ENCODE results near the gene B4GALT6. TPM values are rescaled to one million over a fixed set of nuclear protein-coding genes. Genes with fewer than 3 reads are reported as not detected.
A peak's percentile ranks its signal among the peaks of the same experiment; 100 is the strongest.

B4GALT6 gene
- total and polyA plus RNA-seq, 3 donors from 2014 or later, result 12.1 to 19.5 (median 14.9) TPM

GRCh38 chr18:31685097-31686082 is 1.0 kb upstream of the B4GALT6 start:
- TF ChIP-seq POLR2A (IDR thresholded peaks at IDR 0.05), result no peak
- TF ChIP-seq CTCF (IDR thresholded peaks at IDR 0.05), result peak in 2 of 3 experiments; percentile 4 to 28
- Histone ChIP-seq H3K27me3 (no peaks in the 10 kb centered on the region), H3K27ac (peak overlapping the region; percentile 80 to 84), H3K36me3 (ENCODE audit: low read depth, missing control alignments) (no peaks in the 10 kb centered on the region), H3K9me3 (no peaks in the 10 kb centered on the region), H3K4me3 (peak overlapping the region; percentile 66 to 67), H3K4me1 (no peaks in the 10 kb centered on the region)
- intact Hi-C loops (cut with DNase I; ENCODE audit: low total_unique reads), result no loop called here
- peak; percentile 85 for DNase-seq
- whole genome bisulfite sequencing, 2 donors, result 2% methylated on average over 51 to 73 of the region's 115 CpGs

GRCh38 chr18:31683968-31684278 is 458 bp downstream of the B4GALT6 start:
- Histone ChIP-seq H3K4me1 (no peaks in the 10 kb centered on the region), H3K4me3 (peak overlapping the region; percentile 66 to 70), H3K36me3 (ENCODE audit: low read depth, missing control alignments) (no peaks in the 10 kb centered on the region), H3K27ac (peak overlapping the region; percentile 58 to 84), H3K27me3 (no peaks in the 10 kb centered on the region), H3K9me3 (no peaks in the 10 kb centered on the region)
- intact Hi-C loops (cut with DNase I; ENCODE audit: low total_unique reads), result no loop called here
- no peak for TF ChIP-seq CTCF (IDR thresholded peaks at IDR 0.05)
- TF ChIP-seq POLR2A (IDR thresholded peaks at IDR 0.05), result no peak
- no peak for DNase-seq
- WGBS, 2 donors, result 9 to 17% methylated on average over 9 of the region's 9 CpGs

- no peaks in the 10 kb centered on the region for H3K4me1 ChIP-seq
These were observed 1.3 kb downstream of the B4GALT6 start for GRCh38 chr18:31683106-31683505.

GRCh38 chr18:31680831-31681568 is 3.4 kb downstream of the B4GALT6 start:
- TF ChIP-seq POLR2A (IDR thresholded peaks at IDR 0.05) (no peak), CTCF (IDR thresholded peaks at IDR 0.05) (peak in 1 of 3 experiments; percentile 15)
- Histone ChIP-seq H3K4me1 (no peaks in the 10 kb centered on the region), H3K27me3 (no peaks in the 10 kb centered on the region), H3K9me3 (no peaks in the 10 kb centered on the region), H3K27ac (no peak overlapping the region), H3K36me3 (ENCODE audit: low read depth, missing control alignments) (no peaks in the 10 kb centered on the region), H3K4me3 (no peak overlapping the region)
- intact Hi-C loops (cut with DNase I; ENCODE audit: low total_unique reads), result no loop called here
- DNase-seq, result no peak
- 88 to 96% methylated on average over 2 of the region's 2 CpGs for WGBS, 2 donors

More at GRCh38 chr18:31683106-31683505, 1.3 kb downstream of the B4GALT6 start:
- Histone ChIP-seq H3K27me3 (no peaks in the 10 kb centered on the region), H3K36me3 (ENCODE audit: low read depth, missing control alignments) (no peaks in the 10 kb centered on the region), H3K4me3 (peak overlapping the region in 1 of 2 donors; percentile 66), H3K27ac (no peak overlapping the region), H3K9me3 (no peaks in the 10 kb centered on the region)
- 59 to 69% methylated on average over 5 of the region's 5 CpGs for WGBS, 2 donors
- intact Hi-C loops (cut with DNase I; ENCODE audit: low total_unique reads), result no loop called here
- no peak for DNase-seq
- no peak for TF ChIP-seq CTCF (IDR thresholded peaks at IDR 0.05)
- no peak for TF ChIP-seq POLR2A (IDR thresholded peaks at IDR 0.05)
